Lower leg skin (tissue), 4 donors: ENCODE data around the gene IPMK. TPM values are rescaled to one million over a fixed set of nuclear protein-coding genes. Genes with fewer than 3 reads are reported as not detected.

Experiments used
- DNase-seq, 2 donors: peaks; one replicate each; pipeline ENCODE4 v3.0.0-alpha.2; 2019; ENCODE audit warnings: low spot score in 2 of 2
- H3K4me3 ChIP-seq: fragments of 200-600 bp; sonication (generic); 2 replicates; pipeline ENCODE4 v1.5.1; 2017; ENCODE audit warnings: mild to moderate bottlenecking, low read depth; ENCODE audit not compliant: poor library complexity, severe bottlenecking
- CTCF ChIP-seq, 3 donors: fragments of 450-650 bp; IDR thresholded peaks; one replicate each; pipeline ENCODE4 v1.5.1; 2016; ENCODE audit warnings: antibody characterized with exemption in 3 of 3, mild to moderate bottlenecking in 3 of 3, moderate library complexity in 2 of 3
- POLR2A ChIP-seq, 2 donors: fragments of 450-650 bp; IDR thresholded peaks; one replicate each; pipeline ENCODE4 v1.6.1; 2016 to 2017; ENCODE audit warnings: antibody characterized with exemption in 2 of 2, mild to moderate bottlenecking in 1 of 2, moderate library complexity in 1 of 2
- WGBS, 2 donors: methylation state at CpG; one replicate each; pipeline ENCODE4 v1.1.5; 2018; 5-methylcytosine and 5-hydroxymethylcytosine counted together
- intact Hi-C: fragments of 100-400 bp; cut with DNase I; formaldehyde crosslinking; loops from one replicate; pipeline ENCODE4 v1.15.0; 2023; ENCODE audit warnings: low total_unique reads
- total RNA-seq, 4 donors: library from RNA; depleted of rRNA; stranded (reverse); fragments of >200 nt; gene quantifications; one replicate each; pipeline ENCODE4 v1.1.0, GENCODE V29; 2016

The IPMK gene
- total RNA-seq, 4 donors from 2014 or later = 8.8 to 13.4 (median 11.0) TPM

GRCh38 chr10:58150290-58150689 is 117.4 kb downstream of the IPMK start:
- intact Hi-C loops = no loop called here
- DNase-seq = no peak
- no peak overlapping the region for H3K4me3 ChIP-seq
- 28 to 37% methylated on average over 1 of the region's 1 CpG for WGBS, 2 donors
- TF ChIP-seq POLR2A (IDR thresholded peaks at IDR 0.05) (no peak), CTCF (IDR thresholded peaks at IDR 0.05) (no peak)

GRCh38 chr10:58143944-58144343 is 123.8 kb downstream of the IPMK start:
- intact Hi-C loops = no loop called here
- DNase-seq = no peak
- TF ChIP-seq CTCF (IDR thresholded peaks at IDR 0.05) (no peak), POLR2A (IDR thresholded peaks at IDR 0.05) (no peak)
- H3K4me3 ChIP-seq = no peak overlapping the region

Other genes starting within 250 kb of the IPMK start
- 10 to 100 TPM; 10.5 to 42.1 (median 13.1) TPM for gene CISD1, start 1.3 kb upstream of the IPMK start, total RNA-seq
- gene UBE2D1, start 67.1 kb upstream of the IPMK start, total RNA-seq = 1 to 10 TPM; 4.7 to 7.7 (median 6.3) TPM
- 10 to 100 TPM; 13.5 to 25.3 (median 14.7) TPM for gene TFAM, start 117.5 kb upstream of the IPMK start, total RNA-seq
- gene BICC1, start 245.0 kb upstream of the IPMK start, total RNA-seq = 10 to 100 TPM in 1 of 4 donors, 1 to 10 TPM in 3; 5.0 to 11.5 (median 7.1) TPM